Stimulated activated CD8-positive, alpha-beta memory T cell treated with anti-CD3 and anti-CD28 coated beads, Interleukin-7, amount 100 ng/mL, for 48 hours (primary cell): ENCODE measurements around the gene EXOC7.
"Not testable (repeated sequence)": the region's sequence is repeated elsewhere in the genome, so short reads cannot be mapped to it uniquely, and the experiment has no call there.

Source experiments
- DNase-seq, 2 donors: peaks; one replicate each; pipeline ENCODE4 v3.0.0-alpha.2; 2020; ENCODE audit warnings: low read depth in 1 of 2; ENCODE audit errors: extremely low read depth in 1 of 2

EXOC7 gene

DNA sequence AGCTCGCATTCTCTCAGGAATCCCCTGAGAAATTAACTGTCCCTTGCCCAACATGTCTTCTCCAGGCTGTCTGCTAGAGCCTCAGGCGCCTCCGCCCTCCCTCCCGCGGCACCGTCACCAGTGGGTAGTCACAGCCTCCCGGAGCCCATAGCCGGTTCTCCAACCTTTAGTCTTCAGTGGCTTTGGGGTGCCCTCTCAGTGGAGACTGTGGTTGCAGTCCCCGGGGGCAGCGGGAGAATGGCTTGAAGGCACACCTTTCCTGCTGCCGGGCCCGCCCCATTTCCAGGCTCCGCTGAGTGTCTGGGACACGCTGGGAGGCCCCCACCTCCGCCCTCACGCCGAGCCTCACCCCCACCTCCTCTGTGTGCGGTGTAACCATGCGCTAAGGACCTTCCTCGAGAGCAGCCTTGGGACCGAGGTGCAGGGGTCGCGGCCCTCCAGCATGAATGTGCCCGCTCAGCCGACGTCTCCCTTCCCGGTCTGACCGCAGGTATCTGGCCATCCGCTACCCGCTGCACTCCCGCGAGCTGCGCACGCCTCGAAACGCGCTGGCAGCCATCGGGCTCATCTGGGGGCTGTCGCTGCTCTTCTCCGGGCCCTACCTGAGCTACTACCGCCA is 27.3 kb downstream of the EXOC7 start:
- no peak for DNase-seq

DNA sequence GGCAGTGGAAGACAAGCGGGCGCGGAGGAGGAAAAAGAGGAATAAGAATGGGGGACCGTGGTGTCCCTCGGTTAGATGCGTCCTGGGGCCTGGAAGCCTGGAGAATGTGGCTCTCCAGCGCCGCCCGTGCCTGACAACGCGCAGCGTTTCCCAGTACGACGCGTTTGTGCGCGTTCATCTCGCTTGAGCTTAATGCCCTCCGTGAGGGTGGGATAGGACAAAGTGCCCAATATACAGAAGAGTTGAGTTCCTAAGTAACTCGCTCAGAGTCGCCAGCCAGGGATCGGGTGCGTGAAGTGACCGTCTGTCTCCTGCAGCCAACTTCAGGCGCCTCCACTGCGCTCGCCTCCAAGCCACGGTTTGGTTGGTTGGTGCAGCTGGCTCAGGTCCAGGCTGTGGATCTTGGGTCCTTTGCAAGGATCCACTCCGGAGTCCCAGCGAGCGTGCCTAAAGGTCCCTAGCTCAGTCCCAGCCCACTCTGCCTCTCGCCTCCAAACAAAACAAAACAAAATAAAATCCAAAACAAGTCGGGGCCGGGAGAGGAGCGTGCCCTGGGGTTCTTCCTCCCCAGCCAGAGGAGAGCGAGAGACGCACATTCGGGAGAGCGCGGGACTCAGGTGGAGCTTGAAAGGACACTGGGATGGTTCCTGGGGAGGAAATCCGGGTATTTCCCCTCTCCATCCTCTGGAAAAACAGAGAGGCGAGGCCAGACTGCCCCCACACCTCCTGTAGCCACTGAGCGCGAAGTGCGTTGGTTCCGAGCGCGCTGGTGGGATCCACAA is 28.0 kb downstream of the EXOC7 start:
- no peak for DNase-seq

DNA sequence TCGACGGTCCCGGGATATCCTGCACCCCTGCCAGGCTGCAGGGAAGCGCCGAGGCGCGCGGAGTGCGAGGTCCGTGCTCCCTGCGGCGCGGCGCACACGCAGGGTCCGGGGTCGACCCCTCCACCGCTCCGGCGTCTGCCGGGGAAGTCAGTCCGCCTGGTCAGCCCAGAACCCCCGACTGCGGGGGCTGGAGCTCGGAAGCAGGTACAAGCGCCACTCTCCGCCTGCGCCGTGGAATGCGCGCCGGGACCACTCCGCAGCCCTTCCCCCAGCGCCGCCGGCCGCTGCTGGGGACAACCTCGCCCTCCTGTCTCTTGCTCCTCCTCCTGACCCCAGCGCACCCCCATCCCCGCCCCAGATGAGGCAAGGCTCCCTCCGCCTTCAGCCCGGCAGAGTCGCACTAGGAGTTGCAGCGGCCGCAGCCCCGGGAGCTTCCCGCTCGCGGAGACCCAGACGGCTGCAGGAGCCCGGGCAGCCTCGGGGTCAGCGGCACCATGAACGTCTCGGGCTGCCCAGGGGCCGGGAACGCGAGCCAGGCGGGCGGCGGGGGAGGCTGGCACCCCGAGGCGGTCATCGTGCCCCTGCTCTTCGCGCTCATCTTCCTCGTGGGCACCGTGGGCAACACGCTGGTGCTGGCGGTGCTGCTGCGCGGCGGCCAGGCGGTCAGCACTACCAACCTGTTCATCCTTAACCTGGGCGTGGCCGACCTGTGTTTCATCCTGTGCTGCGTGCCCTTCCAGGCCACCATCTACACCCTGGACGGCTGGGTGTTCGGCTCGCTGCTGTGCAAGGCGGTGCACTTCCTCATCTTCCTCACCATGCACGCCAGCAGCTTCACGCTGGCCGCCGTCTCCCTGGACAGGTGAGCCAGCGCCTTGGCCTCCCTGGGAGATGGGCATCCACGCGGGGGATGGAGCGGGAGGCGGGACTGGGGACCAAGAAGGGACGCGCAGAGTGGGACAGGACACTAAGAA is 28.9 kb downstream of the EXOC7 start, which contains the start of gene GALR2:
Gene GALR2 (plus strand): TSS at position 392 of the 974 bp plus-strand sequence. CDS start 103 bp downstream, at position 495.
- no peak for DNase-seq

DNA sequence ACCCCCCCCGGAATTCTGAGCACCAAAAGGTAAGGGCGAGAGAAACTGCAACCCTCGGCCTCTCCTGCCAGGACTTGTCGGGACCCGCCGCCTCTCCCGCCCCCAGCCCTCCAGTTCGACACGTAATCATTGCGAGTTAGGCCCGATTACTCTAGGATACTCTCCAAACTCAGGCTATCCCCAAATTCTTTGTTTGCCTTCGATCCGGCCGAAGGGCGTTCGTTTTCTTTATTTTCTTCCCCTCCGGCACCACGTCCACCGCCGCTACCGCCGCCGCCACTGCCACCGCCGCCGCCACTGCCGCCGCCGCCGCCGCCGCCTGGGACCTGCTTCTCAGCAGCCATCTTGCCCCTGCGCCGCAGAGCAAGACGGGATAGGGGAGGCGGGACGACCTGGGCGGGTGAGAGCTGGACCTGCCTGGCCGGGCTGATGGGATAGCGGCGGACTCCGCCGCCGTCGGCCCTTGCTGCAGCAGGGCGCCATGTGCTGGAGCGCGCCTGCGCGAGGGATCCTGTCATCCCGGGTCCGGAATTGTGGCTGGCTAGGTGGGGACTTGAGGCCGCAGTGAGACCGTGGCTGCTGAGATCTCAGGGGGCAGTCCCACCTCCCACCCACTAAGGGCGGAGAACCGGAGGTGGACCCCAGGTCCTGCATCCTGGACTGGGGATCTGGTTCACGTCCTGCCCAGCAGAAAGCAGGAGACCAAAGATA is 31.3 kb downstream of the EXOC7 start, which contains the start of gene SRP68:
Gene SRP68 (minus strand): TSS at position 370 of the 711 bp plus-strand sequence. CDS start 26 bp downstream, at position 344.
- peak; percentile 77 to 87 for DNase-seq

DNA sequence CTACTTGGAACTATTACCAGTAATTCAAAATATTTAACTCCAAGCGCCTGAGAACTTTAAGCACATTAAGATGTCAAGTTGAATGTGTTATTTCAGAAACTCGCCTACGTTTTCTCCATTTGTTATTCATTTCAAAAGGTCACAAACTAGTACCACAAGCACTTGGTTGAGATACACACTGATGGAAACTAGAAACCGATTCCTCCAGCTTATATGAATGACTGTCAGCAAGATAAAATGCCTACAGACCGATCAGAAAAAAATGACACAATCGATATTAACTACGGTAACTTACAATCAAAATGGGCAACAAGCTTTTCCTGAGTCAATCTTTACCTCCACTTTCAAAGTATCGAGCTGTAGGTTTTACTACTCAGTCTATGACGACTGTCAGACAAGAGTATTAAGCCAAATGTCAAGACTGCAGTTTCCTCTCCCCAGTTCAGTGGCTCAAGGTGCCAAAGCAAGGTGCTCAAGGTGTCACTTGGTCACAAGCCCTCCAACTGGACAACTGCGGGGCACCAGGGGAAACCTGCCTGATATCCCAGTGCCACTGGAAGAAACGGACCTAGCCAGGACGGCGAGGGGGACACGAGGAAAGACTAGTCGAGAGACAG is 31.9 kb downstream of the EXOC7 start:
- DNase-seq = no peak

DNA sequence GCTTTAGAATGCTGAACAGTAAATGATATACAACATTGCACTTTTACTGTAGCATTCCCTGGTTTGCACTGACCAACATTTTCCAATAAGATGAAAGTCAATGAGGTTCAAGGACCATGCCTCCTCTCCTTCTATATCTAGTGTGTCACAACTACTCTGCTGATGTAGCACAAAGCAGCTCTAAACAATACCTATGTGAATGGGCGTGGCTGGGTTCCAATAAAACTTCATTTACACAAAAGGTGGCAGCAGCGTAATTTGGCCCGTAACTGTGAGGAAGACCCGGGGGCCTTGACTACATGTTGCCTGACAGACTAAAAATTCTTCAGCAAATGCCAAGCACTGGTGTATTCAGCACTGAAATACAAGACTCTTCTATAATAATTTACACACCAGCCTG is 37.8 kb downstream of the EXOC7 start:
- DNase-seq = no peak

DNA sequence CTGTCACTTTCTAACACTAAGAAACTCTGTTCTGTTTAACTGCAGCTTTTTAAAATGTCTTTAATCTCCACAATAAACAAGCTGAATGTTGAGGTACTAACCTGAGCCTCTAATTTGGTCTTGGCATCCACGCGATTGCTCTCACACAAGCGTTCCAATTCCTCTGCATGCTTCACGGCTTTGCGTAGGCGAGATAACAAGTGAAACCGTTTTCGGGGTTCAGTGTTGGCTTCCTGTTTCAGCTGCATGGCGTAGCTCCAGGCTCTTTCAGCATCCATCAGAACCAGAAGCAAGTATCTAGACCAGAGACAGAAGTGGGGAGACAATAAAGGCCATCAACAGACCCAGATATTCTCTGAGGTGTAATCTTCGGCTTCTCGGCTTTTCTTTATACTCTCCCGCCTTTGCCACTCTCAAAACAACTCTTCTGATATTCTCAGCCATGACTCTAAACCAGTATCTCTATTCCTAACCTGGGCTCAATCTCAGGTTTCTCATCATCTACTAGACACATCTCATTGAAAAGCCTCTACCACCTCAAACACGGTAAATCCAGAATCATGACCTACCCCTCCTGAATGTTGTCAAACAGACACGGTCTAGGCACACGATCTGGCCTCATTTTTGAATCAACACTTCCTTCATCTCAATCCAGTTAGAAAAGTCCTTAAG is 39.6 kb downstream of the EXOC7 start:
- DNase-seq = no peak

DNA sequence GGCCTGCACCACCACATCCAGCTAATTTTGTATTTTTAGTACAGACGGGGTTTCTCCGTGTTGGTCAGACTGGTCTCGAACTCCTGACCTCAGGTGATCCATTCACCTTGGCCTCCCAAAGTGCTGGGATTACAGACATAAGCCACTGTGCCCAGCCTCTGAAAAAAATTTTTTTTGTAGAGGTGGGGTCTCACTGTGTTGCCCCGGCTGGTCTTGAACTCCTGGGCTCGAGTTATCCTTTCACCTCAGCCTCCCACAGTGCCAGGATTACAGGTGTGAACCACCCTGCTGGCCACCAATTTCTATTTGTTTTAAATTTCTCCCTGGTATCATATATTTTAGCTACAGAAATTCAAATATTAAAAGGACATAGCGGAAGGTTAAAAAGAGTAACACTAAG is 45.3 kb downstream of the EXOC7 start:
- not testable (repeated sequence) for DNase-seq

DNA sequence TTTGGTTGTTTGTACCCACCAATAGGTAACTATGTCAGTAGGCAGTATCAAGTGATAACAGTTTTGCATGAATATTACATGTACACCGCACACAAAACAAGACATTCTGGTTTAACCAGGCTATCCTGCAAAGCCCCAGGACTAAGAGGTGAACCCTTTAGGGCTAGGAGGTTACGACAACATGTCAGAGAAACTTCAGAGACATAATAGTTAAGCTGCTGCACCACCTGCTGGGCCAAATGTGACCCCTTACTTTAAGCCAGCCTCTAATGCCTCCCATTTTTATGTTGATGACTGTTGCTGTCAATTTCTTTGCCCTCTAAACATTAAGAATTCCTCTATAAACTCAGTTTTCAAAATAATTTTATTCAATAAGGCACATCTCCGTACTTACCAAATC is 46.7 kb downstream of the EXOC7 start:
- no peak for DNase-seq

DNA sequence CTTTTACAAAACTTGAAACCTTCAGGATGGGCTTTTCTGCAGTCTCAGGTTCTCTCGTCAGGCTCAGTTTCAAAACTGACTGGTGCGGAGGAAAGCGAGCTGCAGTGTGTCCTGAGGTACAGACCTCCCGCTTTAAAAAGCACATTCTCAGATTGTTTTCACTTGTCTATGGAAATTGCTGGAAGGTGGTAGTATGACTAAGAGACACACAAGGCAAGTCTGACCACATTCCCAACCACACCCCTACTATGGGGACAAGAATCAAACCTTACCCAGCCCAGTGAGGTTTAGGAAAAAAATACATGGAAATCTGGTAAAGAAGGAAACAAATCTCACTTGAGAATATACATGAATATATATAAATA is 49.5 kb downstream of the EXOC7 start:
- DNase-seq = no peak

DNA sequence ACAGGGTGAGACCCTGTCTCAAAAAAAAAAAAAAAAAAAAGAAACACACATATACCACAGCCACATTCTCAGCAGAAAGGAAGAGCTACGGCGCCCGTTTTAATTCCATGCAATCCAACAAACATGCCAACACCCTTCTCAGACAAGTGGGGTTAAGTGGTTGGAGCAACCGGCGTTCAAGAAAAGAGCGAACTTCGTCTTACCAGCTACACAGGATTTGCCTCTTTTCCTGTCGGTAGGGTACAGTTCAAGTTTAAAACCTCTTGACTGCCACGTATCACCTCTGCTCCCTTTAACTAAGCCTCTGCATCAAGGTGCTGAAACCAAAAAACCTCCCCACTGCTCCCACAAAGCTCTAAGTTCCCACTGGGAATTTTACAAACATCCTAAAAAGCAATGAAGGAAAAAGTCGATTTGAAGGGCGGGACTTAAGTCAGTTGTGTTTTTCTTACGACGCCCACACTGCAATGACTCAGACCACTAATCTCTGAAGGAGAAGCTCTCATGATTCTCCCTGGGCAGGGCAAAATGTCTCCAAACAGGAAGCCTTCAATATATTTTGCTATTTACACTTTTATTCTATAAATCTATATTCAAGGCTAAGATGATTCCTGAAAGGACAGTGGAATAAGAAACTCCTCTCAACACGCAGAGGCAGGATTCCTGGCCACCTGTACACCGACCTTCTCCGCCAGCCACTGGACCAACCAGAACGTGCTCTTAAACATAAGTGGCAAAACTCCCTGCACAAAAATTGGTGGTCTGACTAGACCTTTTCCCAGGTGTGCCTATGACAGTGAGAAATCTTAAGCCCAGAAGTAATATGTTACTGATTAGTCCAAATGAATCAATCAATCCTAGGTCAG is 50.1 kb downstream of the EXOC7 start:
- DNase-seq = no peak

DNA sequence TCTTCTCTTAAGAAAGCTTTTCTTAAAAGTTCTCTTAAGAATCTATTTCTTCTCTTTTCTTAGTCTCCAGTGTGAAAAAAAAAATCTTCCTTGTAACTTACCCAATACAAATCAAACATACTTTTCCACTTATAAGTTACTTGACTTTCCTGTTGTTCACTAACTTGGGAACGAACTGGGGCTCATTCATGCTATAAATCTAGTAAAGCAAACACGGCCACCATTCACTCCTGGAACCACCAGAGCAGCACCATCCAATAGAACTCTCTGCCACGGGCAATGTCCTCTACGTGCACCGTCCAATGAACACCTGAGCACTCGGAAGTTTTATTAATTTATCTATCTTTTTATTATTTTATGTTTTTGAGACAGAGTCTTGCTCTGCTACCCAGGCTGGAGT is 52.0 kb downstream of the EXOC7 start:
- DNase-seq = no peak

DNA sequence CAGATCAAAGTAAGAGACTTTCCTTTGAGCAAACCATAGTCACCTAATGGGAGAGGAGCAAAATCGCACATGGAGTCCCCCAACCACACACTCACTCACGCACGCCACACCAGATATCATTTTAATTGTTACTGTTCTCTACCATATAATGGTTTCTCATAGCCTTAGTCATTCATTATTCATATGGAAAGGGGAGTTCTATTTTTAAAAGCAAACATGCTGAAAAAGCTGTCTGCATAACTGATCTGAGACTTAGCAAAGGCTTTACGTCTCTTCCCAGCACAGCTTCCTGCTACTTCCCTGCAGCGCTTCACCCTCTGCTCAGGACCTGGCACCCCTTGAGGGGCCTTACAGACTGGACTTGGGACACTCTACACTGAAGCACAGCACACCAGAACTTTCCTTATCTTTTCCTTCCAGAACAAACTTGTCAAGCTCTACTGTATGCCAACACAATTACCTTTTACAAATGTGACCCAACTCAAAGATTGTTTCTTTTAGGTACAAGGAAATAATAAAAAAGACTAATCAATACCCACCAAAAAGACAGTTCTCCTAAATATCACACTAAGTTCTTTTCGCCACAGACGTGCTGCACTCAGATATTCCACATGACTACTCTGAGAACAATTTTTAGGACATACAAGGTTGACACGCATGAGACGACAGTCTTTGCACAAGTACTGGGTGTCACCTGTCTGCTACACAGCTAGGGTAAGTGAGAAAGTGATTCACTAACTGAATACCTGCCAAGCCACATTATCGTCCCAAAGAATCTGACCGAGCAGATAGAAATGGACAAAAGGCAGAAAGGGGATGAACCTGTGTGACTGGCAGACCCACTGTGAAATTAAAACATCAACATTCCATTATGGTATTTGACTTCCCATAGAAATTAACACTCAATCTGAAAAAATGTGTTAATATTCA is 52.8 kb downstream of the EXOC7 start:
- DNase-seq = no peak

DNA sequence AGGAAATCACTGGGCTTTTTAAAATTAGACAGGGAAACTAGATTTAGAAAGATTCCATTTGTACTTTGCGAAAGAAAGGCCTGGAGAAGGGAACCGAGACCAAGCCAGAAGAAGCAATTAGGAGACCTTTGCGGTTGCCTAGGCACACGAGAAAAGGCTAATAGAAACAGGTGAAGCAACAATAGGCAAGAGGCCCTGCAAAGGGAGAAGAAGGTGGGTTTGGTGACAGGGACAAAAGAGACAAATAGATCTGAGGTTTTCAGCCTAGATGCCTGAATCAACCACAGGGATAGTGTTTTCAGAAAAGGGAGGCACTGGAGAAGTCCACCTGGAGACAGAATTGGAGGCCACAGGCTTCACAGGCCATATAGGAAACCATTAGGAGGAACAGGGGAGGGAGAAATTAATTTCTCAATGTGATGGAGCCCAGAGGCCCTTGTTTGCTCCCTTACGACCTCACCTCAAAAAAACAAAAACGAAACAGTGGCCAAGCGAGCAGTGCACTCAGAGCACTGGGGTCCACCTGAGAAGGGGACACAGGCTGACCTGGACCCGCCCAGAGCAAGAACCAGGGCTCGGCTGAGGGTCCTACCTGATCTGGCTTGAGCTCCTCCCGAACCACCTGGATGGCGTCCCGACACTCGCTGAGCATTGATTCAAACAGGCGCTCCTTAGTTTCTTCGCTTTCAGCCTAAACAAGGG is 53.6 kb downstream of the EXOC7 start:
- no peak for DNase-seq

DNA sequence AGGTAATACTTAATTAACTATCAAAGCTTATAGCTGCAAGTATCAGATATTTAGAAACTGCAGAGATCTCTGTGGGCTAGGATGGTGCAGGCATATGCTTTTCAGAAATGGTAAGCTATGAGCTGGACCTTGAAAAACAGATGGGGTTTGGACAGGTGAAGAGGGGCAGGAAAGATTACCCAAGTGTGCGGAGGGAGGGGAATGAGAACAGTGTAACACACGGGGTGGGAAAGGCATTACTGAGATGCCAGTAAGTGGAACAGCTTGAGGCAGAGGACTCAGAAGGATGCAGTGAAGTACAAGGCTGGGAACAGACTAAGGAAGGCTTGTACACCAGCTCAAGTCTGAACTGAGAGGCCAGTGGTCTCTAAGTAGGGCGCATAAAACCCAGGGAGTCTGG is 54.3 kb downstream of the EXOC7 start:
- no peak for DNase-seq

DNA sequence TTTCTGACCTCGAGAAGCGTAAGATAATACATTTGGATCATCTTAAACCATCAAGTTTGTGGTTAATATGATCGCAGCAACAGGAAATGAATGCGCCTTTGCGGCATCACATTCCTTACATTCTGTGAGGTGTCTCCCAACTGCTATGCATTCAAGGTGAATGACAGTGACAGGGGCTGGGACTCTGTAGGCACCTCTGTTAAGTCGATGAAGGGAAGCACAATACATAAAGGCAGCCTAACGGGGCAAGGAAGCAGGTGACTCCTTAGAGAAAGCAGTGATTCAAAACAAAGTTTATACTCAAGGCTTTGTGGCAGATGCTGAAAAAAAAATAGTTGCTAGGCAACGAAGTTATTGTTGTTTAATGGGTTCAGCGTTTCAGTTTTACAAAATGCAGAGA is 54.9 kb downstream of the EXOC7 start:
- no peak for DNase-seq

DNA sequence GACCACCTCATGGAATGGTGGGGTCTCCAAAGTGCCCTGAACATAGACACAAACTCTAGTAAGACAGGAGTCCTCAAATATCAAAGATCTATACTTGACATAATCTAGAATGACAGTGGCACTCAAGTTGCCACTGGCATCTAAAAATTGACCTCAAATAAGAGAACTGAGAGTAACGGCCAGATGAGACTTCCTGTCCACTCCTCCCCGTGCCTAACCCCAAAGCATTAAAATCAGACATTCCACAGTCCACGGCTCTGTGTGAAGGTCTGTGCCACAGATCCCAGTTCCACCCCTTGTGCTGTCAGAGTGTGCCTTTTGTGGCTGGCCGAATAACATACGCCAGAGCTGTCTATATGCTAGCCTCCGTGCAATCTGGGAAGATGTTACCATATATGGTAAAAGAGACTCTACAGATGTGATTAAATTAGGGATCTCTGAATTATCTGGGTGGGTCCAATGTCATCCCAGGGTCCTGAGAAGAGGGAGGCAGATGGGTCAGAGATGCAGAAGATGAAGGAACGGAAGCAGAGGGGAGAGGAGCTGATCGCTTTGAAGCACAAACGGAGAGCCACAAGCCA is 55.5 kb downstream of the EXOC7 start:
- DNase-seq = no peak
